RWPE2 (cell line): Measurements from ENCODE around the gene TAS2R1.
A peak's percentile ranks its signal among the peaks of the same experiment; 100 is the strongest.

Experiments
- ATAC-seq: fragments of 200-7000 bp; cut with Tn5 transposase; 3 replicates; pipeline ENCODE4 v1.9.1; 2021; ENCODE audit warnings: low read depth
- DNase-seq: peaks from one replicate; pipeline ENCODE4 v3.0.0-alpha.2; 2020; ENCODE audit warnings: low spot score
- H3K27ac ChIP-seq: fragments of 450-650 bp; 2 replicates; pipeline ENCODE4 v1.5.1; 2017; ENCODE audit warnings: mild to moderate bottlenecking; ENCODE audit not compliant: poor library complexity, severe bottlenecking
- H3K27me3 ChIP-seq: fragments of 250-450 bp; sonication (Bioruptor Pico); 2 replicates; pipeline ENCODE4 v1.5.1; 2021; ENCODE audit warnings: mild to moderate bottlenecking, moderate library complexity; ENCODE audit not compliant: insufficient read depth, poor library complexity, severe bottlenecking
- H3K36me3 ChIP-seq: fragments of 250-450 bp; sonication (Bioruptor Pico); 2 replicates; pipeline ENCODE4 v1.5.1; 2020; ENCODE audit warnings: low read depth, mild to moderate bottlenecking, moderate library complexity
- H3K4me1 ChIP-seq: fragments of 250-450 bp; sonication (Bioruptor Pico); 2 replicates; pipeline ENCODE4 v1.5.1; 2021; ENCODE audit warnings: mild to moderate bottlenecking, moderate library complexity; ENCODE audit not compliant: insufficient read depth, poor library complexity, severe bottlenecking
- H3K4me3 ChIP-seq: fragments of 250-450 bp; sonication (Bioruptor Pico); 2 replicates; pipeline ENCODE4 v1.5.1; 2021; ENCODE audit warnings: mild to moderate bottlenecking, moderate library complexity; ENCODE audit not compliant: severe bottlenecking
- H3K9me3 ChIP-seq: fragments of 250-450 bp; sonication (Bioruptor Pico); 2 replicates; pipeline ENCODE4 v1.5.1; 2021; ENCODE audit warnings: mild to moderate bottlenecking, moderate library complexity; ENCODE audit not compliant: severe bottlenecking
- TF ChIP-seq, protein P1 (sequence below): fragments of 450-650 bp; IDR thresholded peaks from one replicate; pipeline ENCODE4 v1.5.1; 2017; ENCODE audit warnings: mild to moderate bottlenecking, moderate library complexity; ENCODE audit not compliant: poor library complexity, severe bottlenecking

The TAS2R1 gene

DNA sequence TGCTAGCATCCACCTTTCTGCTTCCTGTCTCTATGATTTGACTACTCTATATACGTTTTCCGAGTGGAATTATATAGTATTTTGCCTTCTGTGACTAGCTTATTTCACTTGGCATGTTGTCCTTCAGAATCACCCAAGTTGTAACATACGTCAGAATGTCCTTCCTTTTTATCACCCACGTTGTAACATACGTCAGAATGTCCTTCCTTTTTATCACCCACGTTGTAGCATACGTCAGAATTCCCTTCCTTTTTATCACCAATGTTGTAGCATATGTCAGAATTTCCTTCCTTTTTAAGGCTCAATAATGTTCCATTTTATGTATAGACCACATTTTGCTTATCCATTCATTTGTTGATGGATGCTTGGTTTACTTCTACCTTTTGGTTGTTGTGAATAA lies 22.9 kb upstream of the TAS2R1 start:
- Histone ChIP-seq H3K4me1 (no peaks in the 10 kb centered on the region), H3K9me3 (no peaks in the 10 kb centered on the region), H3K4me3 (no peak overlapping the region), H3K27ac (no peak overlapping the region), H3K36me3 (no peaks in the 10 kb centered on the region), H3K27me3 (no peaks in the 10 kb centered on the region)
- DNase-seq = no peak
- no peak for ATAC-seq
- TF ChIP-seq, protein P1, sequence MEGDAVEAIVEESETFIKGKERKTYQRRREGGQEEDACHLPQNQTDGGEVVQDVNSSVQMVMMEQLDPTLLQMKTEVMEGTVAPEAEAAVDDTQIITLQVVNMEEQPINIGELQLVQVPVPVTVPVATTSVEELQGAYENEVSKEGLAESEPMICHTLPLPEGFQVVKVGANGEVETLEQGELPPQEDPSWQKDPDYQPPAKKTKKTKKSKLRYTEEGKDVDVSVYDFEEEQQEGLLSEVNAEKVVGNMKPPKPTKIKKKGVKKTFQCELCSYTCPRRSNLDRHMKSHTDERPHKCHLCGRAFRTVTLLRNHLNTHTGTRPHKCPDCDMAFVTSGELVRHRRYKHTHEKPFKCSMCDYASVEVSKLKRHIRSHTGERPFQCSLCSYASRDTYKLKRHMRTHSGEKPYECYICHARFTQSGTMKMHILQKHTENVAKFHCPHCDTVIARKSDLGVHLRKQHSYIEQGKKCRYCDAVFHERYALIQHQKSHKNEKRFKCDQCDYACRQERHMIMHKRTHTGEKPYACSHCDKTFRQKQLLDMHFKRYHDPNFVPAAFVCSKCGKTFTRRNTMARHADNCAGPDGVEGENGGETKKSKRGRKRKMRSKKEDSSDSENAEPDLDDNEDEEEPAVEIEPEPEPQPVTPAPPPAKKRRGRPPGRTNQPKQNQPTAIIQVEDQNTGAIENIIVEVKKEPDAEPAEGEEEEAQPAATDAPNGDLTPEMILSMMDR = no peak

DNA sequence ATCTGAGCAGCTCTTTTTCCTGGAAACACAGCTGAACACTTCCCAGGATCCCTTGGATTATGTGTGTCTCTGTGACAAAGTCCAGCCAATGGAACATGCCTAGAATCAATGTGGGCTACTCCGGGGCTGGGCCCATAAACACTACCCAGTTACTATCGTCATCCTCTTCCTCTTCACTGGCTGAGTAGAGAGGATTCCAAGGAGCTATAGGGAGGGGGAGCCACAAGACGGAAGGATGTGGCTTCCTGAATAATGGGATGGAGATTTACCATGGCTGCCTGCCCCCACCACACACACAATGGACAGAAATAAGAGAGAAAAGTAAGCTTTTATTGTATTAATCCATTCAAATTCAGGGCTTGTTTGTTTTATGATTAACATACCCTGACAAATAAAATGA lies 22.1 kb upstream of the TAS2R1 start:
- ATAC-seq = no peak
- Histone ChIP-seq H3K27ac (no peak overlapping the region), H3K4me1 (no peaks in the 10 kb centered on the region), H3K36me3 (no peaks in the 10 kb centered on the region), H3K27me3 (peaks cover 2% of the 10 kb centered on the region), H3K4me3 (no peak overlapping the region), H3K9me3 (no peaks in the 10 kb centered on the region)
- DNase-seq = no peak
- TF ChIP-seq, protein P1 = no peak

DNA sequence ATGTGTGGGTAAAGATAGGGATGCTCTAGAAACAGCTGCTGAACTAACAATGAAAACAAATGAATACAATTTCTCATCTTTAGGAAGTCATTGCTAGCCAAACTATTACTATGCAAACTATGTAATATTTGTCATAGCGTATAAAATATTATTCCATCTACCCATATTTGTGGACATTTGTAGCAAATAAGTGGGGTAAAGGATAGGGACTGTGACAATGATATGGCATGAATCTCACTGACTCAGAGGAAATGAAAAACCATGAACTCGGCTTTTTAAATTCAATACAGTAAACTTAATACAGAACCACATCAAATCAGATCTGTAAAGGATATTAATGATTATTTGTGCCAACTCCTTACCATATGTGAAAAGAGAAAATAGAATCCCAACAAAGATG lies 16.7 kb upstream of the TAS2R1 start:
- DNase-seq = no peak
- no peaks in the 10 kb centered on the region for H3K36me3 ChIP-seq
- no peaks in the 10 kb centered on the region for H3K9me3 ChIP-seq
- H3K4me3 ChIP-seq = no peak overlapping the region
- TF ChIP-seq, protein P1 = no peak
- peaks cover 16% of the 10 kb centered on the region for H3K27me3 ChIP-seq
- no peak overlapping the region for H3K27ac ChIP-seq
- no peaks in the 10 kb centered on the region for H3K4me1 ChIP-seq
- ATAC-seq = no peak

DNA sequence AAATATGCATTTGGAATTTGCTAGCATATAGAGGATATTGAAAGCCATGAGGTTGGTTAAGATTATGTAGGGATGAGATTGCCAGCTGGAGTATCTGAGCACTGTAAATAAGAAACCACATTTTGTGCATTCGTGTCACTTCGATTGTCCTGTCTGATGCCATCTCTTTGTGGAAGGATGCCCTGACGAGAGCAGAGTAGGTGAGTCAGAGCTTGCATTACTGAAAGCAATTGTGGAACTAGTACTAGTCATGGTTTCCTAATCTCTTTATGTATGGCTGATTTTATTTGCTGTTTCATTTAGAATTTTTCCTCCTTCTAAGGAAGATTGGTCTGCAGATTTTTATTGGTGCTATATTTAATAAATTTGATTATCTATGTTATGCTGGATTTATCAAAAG lies 14.5 kb upstream of the TAS2R1 start:
- Histone ChIP-seq H3K4me3 (no peak overlapping the region), H3K9me3 (no peaks in the 10 kb centered on the region), H3K4me1 (no peaks in the 10 kb centered on the region), H3K27me3 (peaks cover 16% of the 10 kb centered on the region), H3K27ac (no peak overlapping the region), H3K36me3 (no peaks in the 10 kb centered on the region)
- TF ChIP-seq, protein P1 = no peak
- no peak for DNase-seq
- peak; percentile 45; the same call in 2 of the 3 replicates for ATAC-seq

DNA sequence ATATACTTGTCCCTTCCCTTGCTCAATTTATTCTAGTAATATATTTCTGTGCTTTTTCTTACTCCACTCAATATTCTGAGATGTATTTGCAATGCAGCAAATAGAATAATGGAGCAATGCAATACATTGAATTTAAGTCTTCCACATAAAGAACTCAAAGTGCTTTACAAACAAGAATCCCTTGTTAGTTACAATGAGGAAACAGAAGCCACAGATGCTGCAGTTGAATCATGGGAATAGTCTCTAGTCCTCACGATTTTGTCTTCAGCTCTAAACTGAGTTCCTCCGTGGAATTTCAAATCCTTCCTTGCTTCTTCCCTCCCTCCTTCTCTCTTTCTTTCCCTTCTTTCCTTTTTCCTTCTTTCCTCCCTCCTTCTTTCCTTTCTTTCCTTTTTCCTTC lies 12.5 kb upstream of the TAS2R1 start:
- H3K27ac ChIP-seq = no peak overlapping the region
- H3K27me3 ChIP-seq = peaks cover 16% of the 10 kb centered on the region
- DNase-seq = no peak
- H3K36me3 ChIP-seq = no peaks in the 10 kb centered on the region
- H3K9me3 ChIP-seq = no peaks in the 10 kb centered on the region
- ATAC-seq = no peak
- H3K4me3 ChIP-seq = no peak overlapping the region
- TF ChIP-seq, protein P1 = no peak
- no peaks in the 10 kb centered on the region for H3K4me1 ChIP-seq
